IMR-90 (cell line): ENCODE measurements around the gene DCDC1. TPM values are rescaled to one million over a fixed set of nuclear protein-coding genes. Genes with fewer than 3 reads are reported as not detected.

Experiments
- ATAC-seq: fragments of 200-7000 bp; cut with Tn5 transposase; 2 replicates; pipeline ENCODE4 v1.9.1; 2020; ENCODE audit warnings: low read depth, mild to moderate bottlenecking, moderate library complexity
- BruUV-seq: library from RNA; stranded (reverse); fragments of 400-500 nt; replicated peaks from 2 replicates; lab custom pipeline; 2021; lab: Mats Ljungman, UMichigan
- CTCF ChIA-PET: fragments of 300-600 bp; formaldehyde crosslinking; extraction: SDS; loops from one replicate; lab custom pipeline; 2021; ENCODE audit warnings: antibody characterized with exemption; lab: Yijun Ruan, JAX
- POLR2A ChIA-PET: fragments of 300-600 bp; sonication (Branson Sonifier 250); formaldehyde crosslinking; loops from one replicate; lab custom pipeline; 2022; ENCODE audit warnings: antibody characterized with exemption; ENCODE audit not compliant: unreplicated experiment; lab: Charles Lee
- DNase-seq: peaks from one replicate; pipeline ENCODE4 v3.0.0; 2013
- H2AFZ ChIP-seq: replicated peaks from 2 replicates; pipeline ENCODE3; 2013; ENCODE audit warnings: low read length, mild to moderate bottlenecking; ENCODE audit not compliant: poor library complexity
- H2AK5ac ChIP-seq: 2 replicates; pipeline ENCODE4 v1.6.1; 2013; ENCODE audit warnings: low read depth, low read length, inconsistent platforms
- H2AK9ac ChIP-seq: replicated peaks from 2 replicates; pipeline ENCODE3; 2013; ENCODE audit warnings: mild to moderate bottlenecking, low read depth, low read length, moderate library complexity; ENCODE audit not compliant: poor library complexity
- H2BK120ac ChIP-seq: 2 replicates; pipeline ENCODE4 v1.6.1; 2013; ENCODE audit warnings: low read depth, low read length, inconsistent platforms
- H2BK15ac ChIP-seq: 3 replicates; pipeline ENCODE4 v1.6.1; 2013; ENCODE audit warnings: low read depth, low read length, inconsistent platforms
- H2BK20ac ChIP-seq: 2 replicates; pipeline ENCODE4 v1.6.1; 2013; ENCODE audit warnings: low read depth, mild to moderate bottlenecking, inconsistent platforms, low read length, moderate library complexity
- H2BK5ac ChIP-seq: 2 replicates; pipeline ENCODE4 v1.6.1; 2013; ENCODE audit warnings: mild to moderate bottlenecking, low read depth, low read length, inconsistent platforms; ENCODE audit not compliant: poor library complexity, severe bottlenecking
- H3K14ac ChIP-seq: replicated peaks from 2 replicates; pipeline ENCODE4 v1.6.1; 2013; ENCODE audit warnings: low read depth, low read length, inconsistent platforms
- H3K18ac ChIP-seq: 2 replicates; pipeline ENCODE4 v1.6.1; 2013; ENCODE audit warnings: low read depth, low read length, control low read depth
- H3K23ac ChIP-seq: 2 replicates; pipeline ENCODE4 v1.6.1; 2013; ENCODE audit warnings: low read depth, low read length, inconsistent platforms
- H3K27ac ChIP-seq: 2 replicates; pipeline ENCODE4 v1.5.1; 2013; ENCODE audit warnings: mild to moderate bottlenecking, control low read depth, low read length; ENCODE audit not compliant: insufficient read depth
- H3K27me3 ChIP-seq: 2 replicates; pipeline ENCODE4 v1.6.1; 2013; ENCODE audit warnings: low read length; ENCODE audit not compliant: control insufficient read depth, insufficient read depth
- H3K36me3 ChIP-seq: 2 replicates; pipeline ENCODE4 v1.6.1; 2013; ENCODE audit warnings: low read length, mixed read lengths; ENCODE audit not compliant: control insufficient read depth, insufficient read depth
- H3K4ac ChIP-seq: 2 replicates; pipeline ENCODE4 v1.6.1; 2013; ENCODE audit warnings: low read depth, low read length, inconsistent platforms
- H3K4me1 ChIP-seq: 2 replicates; pipeline ENCODE4 v1.6.1; 2013; ENCODE audit warnings: low read length, mixed read lengths; ENCODE audit not compliant: control insufficient read depth, insufficient read depth
- H3K4me2 ChIP-seq: 2 replicates; pipeline ENCODE4 v1.6.1; 2013; ENCODE audit warnings: low read depth, mild to moderate bottlenecking, control low read depth, low read length, moderate library complexity
- H3K4me3 ChIP-seq: 2 replicates; pipeline ENCODE4 v1.5.1; 2013; ENCODE audit warnings: low read depth, mild to moderate bottlenecking, control low read depth, low read length, moderate library complexity; ENCODE audit not compliant: insufficient read depth
- H3K56ac ChIP-seq: 2 replicates; pipeline ENCODE4 v1.6.1; 2013; ENCODE audit warnings: low read length, inconsistent platforms; ENCODE audit not compliant: insufficient read depth; ENCODE audit errors: extremely low read depth
- H3K79me1 ChIP-seq, 2 experiments: 2 replicates each; pipeline ENCODE4 v1.6.1; 2013; ENCODE audit warnings: low read length in 2 of 2, inconsistent platforms in 1 of 2, low read depth in 1 of 2
- H3K9ac ChIP-seq: 2 replicates; pipeline ENCODE4 v1.6.1; 2013; ENCODE audit warnings: low read depth, low read length, control low read depth
- H3K9me1 ChIP-seq: 2 replicates; pipeline ENCODE4 v1.6.1; 2013; ENCODE audit warnings: low read length, inconsistent platforms; ENCODE audit not compliant: insufficient read depth
- H3K9me3 ChIP-seq: 2 replicates; pipeline ENCODE4 v1.6.1; 2013; ENCODE audit warnings: low read length; ENCODE audit not compliant: control insufficient read depth, insufficient read depth
- H4K20me1 ChIP-seq: 2 replicates; pipeline ENCODE4 v1.6.1; 2013; ENCODE audit warnings: low read length, inconsistent platforms; ENCODE audit not compliant: insufficient read depth
- H4K5ac ChIP-seq: 2 replicates; pipeline ENCODE4 v1.6.1; 2013; ENCODE audit warnings: mild to moderate bottlenecking, low read depth, low read length, control low read depth
- H4K8ac ChIP-seq, 2 experiments: 2 replicates each; pipeline ENCODE4 v1.6.1; 2013; ENCODE audit warnings: low read depth in 2 of 2, low read length in 2 of 2, control low read depth in 1 of 2, inconsistent platforms in 1 of 2
- H4K91ac ChIP-seq: 2 replicates; pipeline ENCODE4 v1.6.1; 2013; ENCODE audit warnings: low read depth, low read length, inconsistent platforms; ENCODE audit not compliant: insufficient read depth
- BHLHE40 ChIP-seq: fragments of 150-350 bp; IDR thresholded peaks from 2 replicates; pipeline ENCODE4 v1.6.1; 2016; ENCODE audit warnings: mild to moderate bottlenecking, low read depth, low read length
- CEBPB ChIP-seq: IDR thresholded peaks from 2 replicates; pipeline ENCODE4 v1.6.1; 2012; ENCODE audit warnings: low read depth, low read length, improper control_type of control experiment
- CHD1 ChIP-seq: IDR thresholded peaks from 2 replicates; pipeline ENCODE4 v1.6.1; 2012; ENCODE audit warnings: low read depth, low read length, improper control_type of control experiment
- ELK1 ChIP-seq: fragments of 150-350 bp; IDR thresholded peaks from 2 replicates; pipeline ENCODE4 v1.6.1; 2016; ENCODE audit warnings: low read depth, mild to moderate bottlenecking, low read length, moderate library complexity, borderline replicate concordance
- FOS ChIP-seq: fragments of 150-350 bp; IDR thresholded peaks from 2 replicates; pipeline ENCODE4 v1.6.1; 2016; ENCODE audit warnings: low read depth, low read length
- MAFK ChIP-seq: IDR thresholded peaks from 2 replicates; pipeline ENCODE4 v1.6.1; 2012; ENCODE audit warnings: low read depth, low read length, improper control_type of control experiment
- MAZ ChIP-seq: IDR thresholded peaks from 2 replicates; pipeline ENCODE4 v1.6.1; 2012; ENCODE audit warnings: low read depth, mild to moderate bottlenecking, low read length, improper control_type of control experiment, moderate library complexity, borderline replicate concordance
- MXI1 ChIP-seq: IDR thresholded peaks from 2 replicates; pipeline ENCODE4 v1.6.1; 2012; ENCODE audit warnings: low read depth, mild to moderate bottlenecking, low read length, moderate library complexity, borderline replicate concordance
- NFE2L2 ChIP-seq: fragments of 150-350 bp; IDR thresholded peaks from 2 replicates; pipeline ENCODE4 v1.6.1; 2016; ENCODE audit warnings: low read depth, mild to moderate bottlenecking, low read length
- POLR2A ChIP-seq: IDR thresholded peaks from 2 replicates; pipeline ENCODE4 v1.6.1; 2012; ENCODE audit warnings: mild to moderate bottlenecking, low read depth, low read length
- RAD21 ChIP-seq: IDR thresholded peaks from 2 replicates; pipeline ENCODE4 v1.6.1; 2012; ENCODE audit warnings: low read length, improper control_type of control experiment
- RCOR1 ChIP-seq: IDR thresholded peaks from 2 replicates; pipeline ENCODE4 v1.6.1; 2012; ENCODE audit warnings: mild to moderate bottlenecking, low read length, improper control_type of control experiment; ENCODE audit not compliant: insufficient replicate concordance
- RFX5 ChIP-seq: IDR thresholded peaks from 2 replicates; pipeline ENCODE4 v1.8.0; 2012; ENCODE audit warnings: low read depth, mild to moderate bottlenecking, low read length, moderate library complexity
- SMC3 ChIP-seq: fragments of 150-350 bp; IDR thresholded peaks from 2 replicates; pipeline ENCODE4 v1.6.1; 2016; ENCODE audit warnings: low read depth, mild to moderate bottlenecking, antibody characterized with exemption, low read length, moderate library complexity
- WGBS, 2 experiments: methylation state at CpG; one replicate each; pipeline versions ENCODE4 v1.1.5 to v1.1.7; 2013; ENCODE audit warnings: missing lambda C conversion rate in 2 of 2; ENCODE audit not compliant: insufficient read length in 1 of 2; ENCODE audit errors: extremely low coverage in 2 of 2; 5-methylcytosine and 5-hydroxymethylcytosine counted together
- dilution Hi-C: fragments of 300-500 bp; cut with HindIII; formaldehyde crosslinking; loops from one replicate; pipeline ENCODE4 v1.14.3; 2018; ENCODE audit warnings: low sequenced_read_pairs; ENCODE audit not compliant: unreplicated experiment
- in situ Hi-C: fragments of 300-500 bp; cut with MboI; formaldehyde crosslinking; loops from 3 replicates; pipeline ENCODE4 v1.14.3; 2019; ENCODE audit warnings: low sequenced_read_pairs, inconsistent platforms, mixed read lengths
- intact Hi-C: fragments of 100-400 bp; cut with micrococcal nuclease; formaldehyde crosslinking; loops from 2 replicates; pipeline ENCODE4 v1.10.0; 2022
- polyA plus RNA-seq, 3 experiments: library from polyadenylated mRNA; depleted of rRNA; stranded (reverse); fragments of >200 nt; gene quantifications; 2 replicates each; pipeline ENCODE4 v1.2.3, GENCODE V29; 2012; ENCODE audit warnings: low replicate concordance in 1 of 3
- total RNA-seq: library from RNA; depleted of rRNA; stranded (reverse); fragments of >200 nt; gene quantifications from 2 replicates; pipeline ENCODE4 v1.2.3, GENCODE V29; 2012
- TF ChIP-seq, protein P1 (sequence below): fragments of 150-350 bp; IDR thresholded peaks from 2 replicates; pipeline ENCODE4 v1.6.1; 2017; ENCODE audit warnings: mild to moderate bottlenecking, antibody characterized with exemption, low read length, low read depth
- TF ChIP-seq, protein P2 (sequence below): conservative IDR thresholded peaks from 2 replicates; pipeline ENCODE4 v1.5.1; 2012; ENCODE audit warnings: mild to moderate bottlenecking, low read depth, low read length, improper control_type of control experiment

Gene DCDC1
- total and polyA plus RNA-seq, 2 of the 4 experiments (the other 2 are of a cell fraction), result not detected

DNA sequence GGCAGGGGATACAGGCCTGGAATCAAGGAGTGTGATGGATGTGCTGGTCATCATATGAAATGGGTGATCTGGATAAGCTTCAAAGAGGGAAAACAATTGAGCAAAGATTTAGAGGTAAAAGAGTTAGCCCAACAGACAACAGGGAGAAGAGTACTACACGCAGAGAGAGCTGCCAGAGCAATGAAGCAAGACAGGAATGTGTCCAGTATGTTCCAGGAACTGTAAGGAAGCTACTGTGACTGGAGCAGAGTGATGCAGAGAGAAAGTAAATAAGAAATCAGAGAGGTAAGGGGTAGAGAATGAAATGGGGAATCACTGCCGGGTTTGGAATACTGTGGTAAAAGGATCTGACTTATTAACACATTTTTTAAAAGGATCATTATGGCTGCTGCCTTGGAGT lies 255.1 kb downstream of the DCDC1 start:
- H3K9me1 ChIP-seq, result no peaks in the 10 kb centered on the region
- CTCF ChIA-PET, result no interaction called here
- no peak overlapping the region for H4K91ac ChIP-seq
- ATAC-seq, result no peak
- H3K27ac ChIP-seq, result no peak overlapping the region
- H3K4ac ChIP-seq, result no peak overlapping the region
- no peak for TF ChIP-seq RFX5
- no peak for TF ChIP-seq MAZ
- no peak for TF ChIP-seq ELK1
- TF ChIP-seq BHLHE40, result no peak
- TF ChIP-seq FOS, result no peak
- TF ChIP-seq, protein P1, sequence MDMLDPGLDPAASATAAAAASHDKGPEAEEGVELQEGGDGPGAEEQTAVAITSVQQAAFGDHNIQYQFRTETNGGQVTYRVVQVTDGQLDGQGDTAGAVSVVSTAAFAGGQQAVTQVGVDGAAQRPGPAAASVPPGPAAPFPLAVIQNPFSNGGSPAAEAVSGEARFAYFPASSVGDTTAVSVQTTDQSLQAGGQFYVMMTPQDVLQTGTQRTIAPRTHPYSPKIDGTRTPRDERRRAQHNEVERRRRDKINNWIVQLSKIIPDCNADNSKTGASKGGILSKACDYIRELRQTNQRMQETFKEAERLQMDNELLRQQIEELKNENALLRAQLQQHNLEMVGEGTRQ, result no peak
- TF ChIP-seq, protein P2, sequence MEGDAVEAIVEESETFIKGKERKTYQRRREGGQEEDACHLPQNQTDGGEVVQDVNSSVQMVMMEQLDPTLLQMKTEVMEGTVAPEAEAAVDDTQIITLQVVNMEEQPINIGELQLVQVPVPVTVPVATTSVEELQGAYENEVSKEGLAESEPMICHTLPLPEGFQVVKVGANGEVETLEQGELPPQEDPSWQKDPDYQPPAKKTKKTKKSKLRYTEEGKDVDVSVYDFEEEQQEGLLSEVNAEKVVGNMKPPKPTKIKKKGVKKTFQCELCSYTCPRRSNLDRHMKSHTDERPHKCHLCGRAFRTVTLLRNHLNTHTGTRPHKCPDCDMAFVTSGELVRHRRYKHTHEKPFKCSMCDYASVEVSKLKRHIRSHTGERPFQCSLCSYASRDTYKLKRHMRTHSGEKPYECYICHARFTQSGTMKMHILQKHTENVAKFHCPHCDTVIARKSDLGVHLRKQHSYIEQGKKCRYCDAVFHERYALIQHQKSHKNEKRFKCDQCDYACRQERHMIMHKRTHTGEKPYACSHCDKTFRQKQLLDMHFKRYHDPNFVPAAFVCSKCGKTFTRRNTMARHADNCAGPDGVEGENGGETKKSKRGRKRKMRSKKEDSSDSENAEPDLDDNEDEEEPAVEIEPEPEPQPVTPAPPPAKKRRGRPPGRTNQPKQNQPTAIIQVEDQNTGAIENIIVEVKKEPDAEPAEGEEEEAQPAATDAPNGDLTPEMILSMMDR, result no peak
- TF ChIP-seq POLR2A, result no peak
- TF ChIP-seq RCOR1, result no peak
- TF ChIP-seq CHD1, result no peak
- TF ChIP-seq MXI1, result no peak
- TF ChIP-seq CEBPB, result no peak
- TF ChIP-seq NFE2L2, result no peak
- no peak for TF ChIP-seq SMC3
- TF ChIP-seq RAD21, result no peak
- TF ChIP-seq MAFK, result no peak
- no peak overlapping the region for H3K4me2 ChIP-seq
- H4K5ac ChIP-seq, result no peak overlapping the region
- H2BK20ac ChIP-seq, result no peak overlapping the region
- no peak overlapping the region for H3K14ac ChIP-seq
- dilution Hi-C loops, result no loop called here
- intact Hi-C loops, result no loop called here
- H2AFZ ChIP-seq, result no peak overlapping the region
- no peak overlapping the region for H3K56ac ChIP-seq
- H3K18ac ChIP-seq, result no peak overlapping the region
- H3K23ac ChIP-seq, result no peak overlapping the region
- BruUV-seq, result no TSS peak
- H3K79me1 ChIP-seq, result no peaks in the 10 kb centered on the region
- no peak overlapping the region for H4K8ac ChIP-seq
- POLR2A ChIA-PET, result no interaction called here
- H4K20me1 ChIP-seq, result no peaks in the 10 kb centered on the region
- H3K9ac ChIP-seq, result no peak overlapping the region
- no peak overlapping the region for H2AK9ac ChIP-seq
- H2BK5ac ChIP-seq, result no peak overlapping the region
- H2BK120ac ChIP-seq, result no peak overlapping the region
- in situ Hi-C loops, result no loop called here
- H2AK5ac ChIP-seq, result no peak overlapping the region
- no peak overlapping the region for H3K4me3 ChIP-seq
- no peak overlapping the region for H2BK15ac ChIP-seq
- H3K4me1 ChIP-seq, result no peaks in the 10 kb centered on the region
- no peaks in the 10 kb centered on the region for H3K9me3 ChIP-seq
- WGBS, 2 experiments, result no CpG with 5 or more reads among the region's 2 CpGs
- H3K36me3 ChIP-seq, result no peaks in the 10 kb centered on the region
- H3K27me3 ChIP-seq, result no peaks in the 10 kb centered on the region
- no peak for DNase-seq
